Measurements from ENCODE around the gene WDR89. TPM values are rescaled to one million over a fixed set of nuclear protein-coding genes. Genes with fewer than 3 reads are reported as not detected.
"Not testable (repeated sequence)": the region's sequence is repeated elsewhere in the genome, so short reads cannot be mapped to it uniquely, and the experiment has no call there.

WDR89 gene, protein sequence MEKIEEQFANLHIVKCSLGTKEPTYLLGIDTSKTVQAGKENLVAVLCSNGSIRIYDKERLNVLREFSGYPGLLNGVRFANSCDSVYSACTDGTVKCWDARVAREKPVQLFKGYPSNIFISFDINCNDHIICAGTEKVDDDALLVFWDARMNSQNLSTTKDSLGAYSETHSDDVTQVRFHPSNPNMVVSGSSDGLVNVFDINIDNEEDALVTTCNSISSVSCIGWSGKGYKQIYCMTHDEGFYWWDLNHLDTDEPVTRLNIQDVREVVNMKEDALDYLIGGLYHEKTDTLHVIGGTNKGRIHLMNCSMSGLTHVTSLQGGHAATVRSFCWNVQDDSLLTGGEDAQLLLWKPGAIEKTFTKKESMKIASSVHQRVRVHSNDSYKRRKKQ
- total RNA-seq (2014; rRNA removed; shearing (Covaris generic)) = 3.7 and 4.0 TPM in 2 replicates

- peak; percentile 94 for DNase-seq (ENCODE audit: low spot score)
Observed at GRCh38 chr14:63641473-63642228, at the start of gene WDR89. WDR89 (minus strand) TSS chr14:63641871; CDS start chr14:63599942, 41,929 bp downstream.

- DNase-seq (ENCODE audit: low spot score) = no peak
Observed at GRCh38 chr14:63689132-63689531, 47.5 kb upstream of the WDR89 start.

DNA sequence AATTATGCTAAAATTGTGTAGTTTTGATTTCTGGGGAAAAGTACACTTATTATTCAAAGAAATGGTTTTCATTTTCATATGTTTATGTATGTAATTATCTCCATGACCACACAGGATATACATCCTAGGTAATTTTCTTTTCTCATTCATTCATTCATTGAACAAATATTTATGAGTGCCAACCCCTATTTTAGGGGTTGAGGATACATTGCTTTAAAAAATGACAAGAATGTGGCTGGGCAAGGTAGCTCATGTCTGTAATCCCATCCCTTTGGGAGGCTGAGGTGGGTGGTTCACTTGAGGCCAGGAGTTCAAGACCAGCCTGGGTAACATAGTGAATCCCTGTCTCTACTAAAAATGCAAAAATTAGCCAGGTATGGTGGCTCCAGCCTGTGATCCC lies 45.3 kb upstream of the WDR89 start:
- DNase-seq (ENCODE audit: low spot score) = no peak

GRCh38 chr14:63685401-63685800 lies 43.7 kb upstream of the WDR89 start:
- DNase-seq (ENCODE audit: low spot score) = no peak

GRCh38 chr14:63682727-63683593 lies 41.3 kb upstream of the WDR89 start:
- no peak for DNase-seq (ENCODE audit: low spot score)

DNA sequence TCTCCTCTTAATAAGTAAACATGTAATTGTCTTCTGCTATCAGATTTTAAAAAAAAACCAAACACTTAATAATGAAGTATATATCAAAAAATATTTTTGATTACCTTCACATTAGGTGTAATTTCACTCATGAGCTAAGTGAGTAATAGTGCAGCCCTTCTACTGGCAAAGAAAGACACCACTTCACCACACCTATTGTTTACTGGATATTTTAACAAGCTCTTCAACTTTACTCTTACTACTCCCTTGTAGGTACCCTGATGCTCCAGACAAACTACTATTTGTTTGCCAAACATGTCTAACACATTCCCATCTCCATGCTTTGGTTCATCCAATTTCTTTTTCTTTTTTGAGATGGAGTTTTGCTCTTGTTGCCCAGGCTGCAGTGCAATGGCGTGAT lies 36.9 kb upstream of the WDR89 start:
- no peak for DNase-seq (ENCODE audit: low spot score)

- peak; percentile 73 for DNase-seq (ENCODE audit: low spot score)
Observed at GRCh38 chr14:63677891-63678379, 36.3 kb upstream of the WDR89 start.

DNA sequence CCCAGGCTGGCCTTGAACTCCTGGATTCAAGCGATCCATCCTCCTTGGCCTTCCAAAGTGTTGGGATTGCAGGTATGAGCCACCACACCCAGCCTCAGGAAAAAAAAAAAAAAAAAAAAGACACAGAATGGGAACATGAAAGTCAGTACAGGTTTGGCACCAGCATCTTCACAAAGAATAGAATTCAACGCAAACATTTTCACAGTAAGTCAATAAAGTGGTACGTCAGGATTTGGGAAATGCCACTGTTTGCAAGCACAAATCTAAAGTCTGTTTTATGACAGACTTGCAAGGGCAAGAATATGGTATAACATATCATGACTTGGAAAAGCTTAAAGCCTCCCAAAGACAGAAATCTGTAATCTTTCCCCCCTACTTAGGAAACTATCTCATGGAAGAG lies 34.9 kb upstream of the WDR89 start:
- DNase-seq (ENCODE audit: low spot score) = no peak

DNA sequence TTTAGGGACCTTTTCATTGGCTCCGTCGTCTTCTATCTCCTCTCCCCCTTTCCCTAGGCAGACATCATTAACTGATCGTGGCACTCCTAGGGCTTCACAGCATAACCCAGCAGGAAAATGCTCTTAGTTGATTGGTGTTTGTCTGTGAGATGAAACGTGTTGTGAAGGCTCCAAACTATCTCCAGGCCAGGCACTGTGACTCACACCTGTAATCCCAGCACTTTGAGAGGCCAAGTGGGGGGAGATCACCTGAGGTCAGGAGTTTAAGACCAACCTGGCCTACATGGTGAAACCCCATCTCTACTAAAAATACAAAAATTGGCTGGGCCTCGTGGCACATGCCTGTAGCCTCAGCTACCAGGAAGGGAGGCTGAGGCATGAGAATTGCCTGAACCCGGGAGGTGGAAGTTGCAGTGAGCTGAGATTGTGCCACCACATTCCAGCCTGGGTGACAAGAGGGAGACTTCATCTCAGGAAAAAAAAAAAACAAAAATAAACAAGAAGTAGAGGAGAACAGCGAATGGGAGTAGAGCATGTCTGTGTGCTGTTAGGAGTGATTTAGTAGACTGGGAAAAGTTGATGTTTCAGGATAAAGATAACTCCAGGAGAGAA lies 32.3 kb upstream of the WDR89 start:
- no peak for DNase-seq (ENCODE audit: low spot score)

GRCh38 chr14:63673255-63673654 lies 31.6 kb upstream of the WDR89 start:
- no peak for DNase-seq (ENCODE audit: low spot score)

- peak; percentile 66 for DNase-seq (ENCODE audit: low spot score)
Observed at GRCh38 chr14:63672417-63673180, 30.9 kb upstream of the WDR89 start.

GRCh38 chr14:63671987-63672386 lies 30.3 kb upstream of the WDR89 start:
- DNase-seq (ENCODE audit: low spot score) = peak; percentile 16

- DNase-seq (ENCODE audit: low spot score) = peak; percentile 7
Observed at GRCh38 chr14:63670692-63671091, 29.0 kb upstream of the WDR89 start.

DNA sequence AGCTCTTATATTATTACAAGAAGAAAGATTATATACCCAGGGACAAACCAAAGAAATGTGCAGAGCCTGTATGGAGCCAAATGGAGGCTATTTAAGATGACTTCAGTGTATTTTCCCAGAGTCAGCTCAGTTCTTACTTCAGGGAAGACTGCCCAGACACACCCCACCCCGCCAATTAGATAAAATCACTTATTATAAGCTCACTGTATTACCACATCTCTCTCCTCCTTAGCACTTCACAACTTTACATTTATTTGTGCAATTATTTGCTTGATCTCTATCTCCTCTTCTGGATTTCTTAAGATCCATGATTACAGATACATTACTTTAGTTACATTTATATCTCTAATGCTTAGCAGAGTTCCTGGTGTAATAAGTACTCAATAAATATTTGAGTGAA lies 24.7 kb upstream of the WDR89 start:
- no peak for DNase-seq (ENCODE audit: low spot score)

- DNase-seq (ENCODE audit: low spot score) = peak; percentile 57
Observed at GRCh38 chr14:63663428-63664341, 22.0 kb upstream of the WDR89 start.

GRCh38 chr14:63662776-63663175 lies 21.1 kb upstream of the WDR89 start:
- DNase-seq (ENCODE audit: low spot score) = no peak

- not testable (repeated sequence) for DNase-seq (ENCODE audit: low spot score)
Observed at GRCh38 chr14:63661881-63662280, 20.2 kb upstream of the WDR89 start.

DNA sequence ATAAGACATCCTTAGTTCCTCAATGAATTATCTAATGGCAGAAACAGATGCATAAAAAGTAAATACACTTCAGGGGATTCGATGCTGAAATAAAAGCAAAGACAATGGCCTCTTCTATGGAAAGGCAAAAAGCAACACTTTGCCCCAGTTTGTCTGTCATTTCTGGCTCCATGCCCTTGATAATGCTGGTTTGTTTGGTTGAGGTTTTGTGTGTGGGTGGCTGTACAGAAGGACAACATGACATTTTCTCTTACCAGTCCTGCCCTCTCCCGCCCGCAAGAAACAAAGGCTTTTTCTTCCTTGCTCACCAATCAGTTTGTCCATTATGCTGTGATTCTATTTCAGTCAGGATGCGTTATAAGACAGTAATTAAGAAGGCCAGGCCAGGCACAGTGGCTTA lies 18.1 kb upstream of the WDR89 start:
- DNase-seq (ENCODE audit: low spot score) = peak; percentile 73

GRCh38 chr14:63656194-63656593 lies 14.5 kb upstream of the WDR89 start:
- no peak for DNase-seq (ENCODE audit: low spot score)

Data from HT-29 (cell line).